ENCODE results near the gene DACT3.
A peak's percentile ranks its signal among the peaks of the same experiment; 100 is the strongest.

The DACT3 gene

DNA sequence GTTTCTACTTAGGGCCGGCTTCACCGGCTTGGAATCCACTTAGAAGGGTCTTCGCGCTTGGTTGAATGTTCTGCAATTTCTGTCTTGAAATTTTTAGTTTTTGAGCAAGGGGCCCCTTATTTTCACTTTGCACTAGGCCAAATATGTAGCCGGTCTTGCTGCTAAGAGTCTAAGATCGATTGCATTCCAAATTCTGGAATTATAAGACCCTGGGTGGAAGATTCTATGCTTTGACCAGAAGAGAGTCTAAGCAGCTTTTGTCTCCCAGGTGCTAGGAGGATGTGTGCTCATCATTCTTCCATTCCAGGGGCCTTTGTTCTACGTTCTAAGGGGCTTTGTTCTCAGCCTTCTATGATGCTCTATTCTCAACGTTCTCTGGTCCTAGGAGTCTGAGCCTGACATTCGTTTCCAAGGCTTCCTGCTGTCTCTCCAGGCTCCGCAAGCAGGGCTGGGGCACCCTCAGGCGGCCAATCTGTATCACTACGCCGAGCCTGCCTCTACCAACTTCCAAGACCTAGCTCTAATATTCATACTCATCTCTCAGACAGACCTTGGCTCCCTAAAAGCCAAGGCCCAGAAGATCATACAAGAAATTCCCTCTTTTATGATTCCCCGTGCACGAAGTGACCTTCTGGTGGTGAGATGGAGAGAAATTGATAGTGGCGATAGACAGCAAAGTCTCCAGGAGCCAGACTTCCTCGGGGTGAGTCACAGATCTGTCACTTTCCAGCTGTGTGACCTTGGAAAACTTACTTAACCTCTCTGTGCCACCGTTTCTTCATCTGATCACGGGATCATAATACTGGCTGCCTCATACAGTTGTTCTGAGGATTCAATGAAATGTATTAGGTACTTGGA, 982 bp upstream of the DACT3 start:
- Histone ChIP-seq H3K27me3 (peaks cover 69% of the 10 kb centered on the region), H3K4me1 (ENCODE audit: control insufficient read depth in 1 of 2, insufficient read depth in 1 of 2, low read depth in 1 of 2, low read length in 1 of 2) (peaks cover 19 to 31% of the 10 kb centered on the region in 2 experiments), H3K27ac (peak overlapping the region; percentile 62), H3K4me3 (ENCODE audit: low read depth in 1 of 2, low read length in 1 of 2) (peak overlapping the region; percentile 41 to 72), H3K36me3 (no peaks in the 10 kb centered on the region), H3K9me3 (no peaks in the 10 kb centered on the region)
- TF ChIP-seq, protein P1, sequence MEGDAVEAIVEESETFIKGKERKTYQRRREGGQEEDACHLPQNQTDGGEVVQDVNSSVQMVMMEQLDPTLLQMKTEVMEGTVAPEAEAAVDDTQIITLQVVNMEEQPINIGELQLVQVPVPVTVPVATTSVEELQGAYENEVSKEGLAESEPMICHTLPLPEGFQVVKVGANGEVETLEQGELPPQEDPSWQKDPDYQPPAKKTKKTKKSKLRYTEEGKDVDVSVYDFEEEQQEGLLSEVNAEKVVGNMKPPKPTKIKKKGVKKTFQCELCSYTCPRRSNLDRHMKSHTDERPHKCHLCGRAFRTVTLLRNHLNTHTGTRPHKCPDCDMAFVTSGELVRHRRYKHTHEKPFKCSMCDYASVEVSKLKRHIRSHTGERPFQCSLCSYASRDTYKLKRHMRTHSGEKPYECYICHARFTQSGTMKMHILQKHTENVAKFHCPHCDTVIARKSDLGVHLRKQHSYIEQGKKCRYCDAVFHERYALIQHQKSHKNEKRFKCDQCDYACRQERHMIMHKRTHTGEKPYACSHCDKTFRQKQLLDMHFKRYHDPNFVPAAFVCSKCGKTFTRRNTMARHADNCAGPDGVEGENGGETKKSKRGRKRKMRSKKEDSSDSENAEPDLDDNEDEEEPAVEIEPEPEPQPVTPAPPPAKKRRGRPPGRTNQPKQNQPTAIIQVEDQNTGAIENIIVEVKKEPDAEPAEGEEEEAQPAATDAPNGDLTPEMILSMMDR (IDR thresholded peaks at IDR 0.05) = peak; percentile 33

DNA sequence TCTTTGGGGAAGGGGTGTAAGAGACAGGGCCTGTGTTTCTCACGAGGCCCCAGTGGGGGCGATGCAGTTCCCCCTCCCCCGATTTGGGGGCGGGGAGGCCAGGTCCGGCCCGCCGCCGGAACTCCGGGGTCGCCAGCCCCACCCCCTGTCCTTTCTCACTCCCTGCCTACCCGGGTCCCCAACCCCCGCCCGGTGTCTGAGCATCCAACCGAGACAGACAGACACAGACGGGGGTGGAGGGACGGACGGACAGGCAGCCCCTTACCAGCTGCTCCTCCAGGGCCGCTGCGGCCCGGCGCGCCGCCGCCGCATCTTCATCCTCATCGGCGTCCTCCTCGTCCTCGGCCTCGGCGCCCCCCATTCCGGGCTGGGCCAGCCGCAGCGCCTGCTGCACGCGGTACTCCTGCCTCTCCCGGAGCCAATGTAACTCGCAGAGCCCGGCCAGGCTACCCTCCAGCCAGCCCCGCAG, 397 bp downstream of the DACT3 start:
- Histone ChIP-seq H3K27ac (peak overlapping the region; percentile 62), H3K4me3 (ENCODE audit: low read depth in 1 of 2, low read length in 1 of 2) (peak overlapping the region; percentile 41 to 72), H3K4me1 (ENCODE audit: control insufficient read depth in 1 of 2, insufficient read depth in 1 of 2, low read depth in 1 of 2, low read length in 1 of 2) (peaks cover 19 to 31% of the 10 kb centered on the region in 2 experiments), H3K27me3 (peaks cover 82% of the 10 kb centered on the region), H3K9me3 (no peaks in the 10 kb centered on the region), H3K36me3 (no peaks in the 10 kb centered on the region)
- TF ChIP-seq, protein P1 (IDR thresholded peaks at IDR 0.05) = no peak

DNA sequence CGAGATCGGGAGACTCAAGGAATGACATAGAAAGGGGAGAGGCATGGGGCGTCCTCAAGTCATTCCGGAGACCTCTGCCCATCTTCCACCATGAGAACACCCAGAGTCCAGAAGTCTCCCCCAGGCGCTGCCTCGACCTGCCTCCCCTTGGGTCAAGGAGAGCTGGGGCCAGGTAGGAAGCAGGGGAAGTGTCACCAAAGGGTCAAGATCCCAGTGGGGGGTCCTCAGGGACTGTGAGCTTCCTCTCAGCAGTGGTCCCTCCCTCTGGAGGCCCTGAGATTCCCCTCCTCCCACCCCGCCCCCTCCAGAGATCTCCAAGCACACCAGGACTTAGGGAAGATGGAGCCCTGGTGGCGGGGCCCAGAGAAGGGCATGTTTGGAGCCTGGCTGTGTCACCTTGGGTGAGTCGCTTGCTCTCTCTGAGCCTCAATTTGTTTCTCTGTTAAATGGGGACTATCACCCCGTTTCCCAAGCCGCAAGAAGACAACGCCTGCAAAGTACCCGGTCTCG, 919 bp downstream of the DACT3 start:
- H3K27me3 ChIP-seq = peaks cover 87% of the 10 kb centered on the region
- no peak overlapping the region for H3K27ac ChIP-seq
- peaks cover 19 to 31% of the 10 kb centered on the region in 2 experiments for H3K4me1 ChIP-seq (ENCODE audit: control insufficient read depth in 1 of 2, insufficient read depth in 1 of 2, low read depth in 1 of 2, low read length in 1 of 2)
- TF ChIP-seq, protein P1 (IDR thresholded peaks at IDR 0.05) = no peak
- H3K9me3 ChIP-seq = no peaks in the 10 kb centered on the region
- H3K4me3 ChIP-seq (ENCODE audit: low read depth in 1 of 2, low read length in 1 of 2) = peak overlapping the region; percentile 41 to 72
- H3K36me3 ChIP-seq = no peaks in the 10 kb centered on the region

DNA sequence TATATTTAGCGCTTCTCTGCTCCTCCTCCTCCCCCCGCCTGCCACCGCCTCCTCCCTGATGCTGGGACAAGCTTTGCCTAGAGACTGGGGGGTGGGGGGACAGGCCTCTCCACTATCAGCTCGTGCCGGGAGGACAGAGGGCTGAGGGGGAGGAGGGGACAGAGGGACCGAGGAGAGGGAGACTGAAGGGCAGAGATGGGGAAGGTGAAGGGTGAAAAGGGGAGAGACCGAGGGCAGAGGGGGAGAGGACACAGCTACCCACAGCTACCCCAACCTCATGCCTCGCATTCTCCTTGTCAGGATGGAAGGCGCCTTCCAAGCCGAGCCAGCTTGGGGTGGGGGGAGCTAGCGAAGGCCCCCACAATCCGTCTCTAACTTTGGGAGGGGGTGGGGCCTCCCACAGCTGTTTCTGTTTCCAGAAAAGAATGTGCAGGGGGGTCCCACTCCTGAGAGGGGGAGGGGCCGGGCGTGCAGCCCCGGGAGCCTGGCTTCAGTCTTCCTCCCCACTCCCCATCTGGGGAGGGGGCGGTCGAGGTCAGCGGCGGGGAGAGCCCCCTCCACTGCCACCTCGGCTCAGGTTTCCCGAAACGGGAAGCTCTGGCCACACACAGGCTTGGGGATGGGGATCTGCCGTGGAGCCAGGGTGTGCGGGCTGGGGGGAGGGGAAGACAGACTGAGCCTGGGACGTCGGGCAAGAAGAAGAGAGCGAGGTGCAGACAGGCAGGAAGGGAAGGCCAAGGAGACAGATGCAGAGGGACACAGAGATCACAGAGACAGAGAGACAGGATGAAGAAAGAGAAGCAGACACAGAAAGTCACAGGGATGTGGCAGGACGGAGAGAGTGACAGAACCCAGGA, 1.6 kb downstream of the DACT3 start:
- H3K27ac ChIP-seq = no peak overlapping the region
- no peak overlapping the region for H3K4me3 ChIP-seq (ENCODE audit: low read depth in 1 of 2, low read length in 1 of 2)
- no peaks in the 10 kb centered on the region for H3K36me3 ChIP-seq
- TF ChIP-seq, protein P1 (IDR thresholded peaks at IDR 0.05) = no peak
- H3K9me3 ChIP-seq = no peaks in the 10 kb centered on the region
- peaks cover 19 to 31% of the 10 kb centered on the region in 2 experiments for H3K4me1 ChIP-seq (ENCODE audit: control insufficient read depth in 1 of 2, insufficient read depth in 1 of 2, low read depth in 1 of 2, low read length in 1 of 2)
- peaks cover 91% of the 10 kb centered on the region for H3K27me3 ChIP-seq

DNA sequence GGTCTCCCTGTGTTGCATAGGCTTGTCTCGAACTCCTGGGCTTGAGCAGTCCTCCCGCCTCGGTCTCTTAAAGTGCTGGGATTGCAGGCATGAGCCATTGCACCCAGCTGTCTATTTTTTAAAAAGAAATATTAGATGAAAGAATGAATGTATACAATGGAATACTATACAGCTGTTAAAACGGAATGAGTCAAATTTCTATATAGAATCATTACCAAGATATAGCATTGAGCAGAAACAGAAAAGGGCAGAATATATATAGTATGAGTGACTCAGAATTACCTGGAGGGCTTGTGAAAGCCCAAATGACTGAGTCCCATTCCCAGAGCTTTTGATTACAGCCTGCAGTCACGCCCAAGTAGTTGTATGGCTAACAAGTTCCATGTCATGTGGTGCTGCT, 4.4 kb downstream of the DACT3 start:
- H3K27ac ChIP-seq = no peak overlapping the region
- H3K4me3 ChIP-seq (ENCODE audit: low read depth in 1 of 2, low read length in 1 of 2) = no peak overlapping the region
- TF ChIP-seq, protein P1 (IDR thresholded peaks at IDR 0.05) = no peak
- H3K9me3 ChIP-seq = no peaks in the 10 kb centered on the region
- peaks cover 92% of the 10 kb centered on the region for H3K27me3 ChIP-seq
- peaks cover 13 to 22% of the 10 kb centered on the region in 2 experiments for H3K4me1 ChIP-seq (ENCODE audit: control insufficient read depth in 1 of 2, insufficient read depth in 1 of 2, low read depth in 1 of 2, low read length in 1 of 2)
- no peaks in the 10 kb centered on the region for H3K36me3 ChIP-seq

Measured in neutrophil (primary cell).